Ectodermal cell (in vitro differentiated cells): Measurements from ENCODE around the gene IL10RB. TPM values are rescaled to one million over a fixed set of nuclear protein-coding genes. Genes with fewer than 3 reads are reported as not detected.
"Not testable (repeated sequence)": the region's sequence is repeated elsewhere in the genome, so short reads cannot be mapped to it uniquely, and the experiment has no call there.

Experiments
- H3K27ac ChIP-seq: 2 replicates; pipeline ENCODE4 v1.7.0; 2013; ENCODE audit warnings: mild to moderate bottlenecking, low read depth, low read length; ENCODE audit not compliant: insufficient read depth, poor library complexity, severe bottlenecking
- H3K27me3 ChIP-seq: 2 replicates; pipeline ENCODE4 v1.7.0; 2013; ENCODE audit warnings: mild to moderate bottlenecking, low read length; ENCODE audit not compliant: insufficient read depth, control insufficient read depth, poor library complexity, severe bottlenecking
- H3K36me3 ChIP-seq: one replicate; pipeline ENCODE4 v1.7.0; 2013; ENCODE audit warnings: low read length; ENCODE audit not compliant: control insufficient read depth, insufficient read depth
- H3K4me1 ChIP-seq: one replicate; pipeline ENCODE4 v1.7.0; 2013; ENCODE audit warnings: low read length; ENCODE audit not compliant: control insufficient read depth, insufficient read depth
- H3K4me3 ChIP-seq: 2 replicates; pipeline ENCODE4 v1.7.0; 2013; ENCODE audit warnings: low read depth, low read length, control low read depth; ENCODE audit not compliant: insufficient read depth
- H3K9me3 ChIP-seq: 2 replicates; pipeline ENCODE4 v1.7.0; 2013; ENCODE audit warnings: mild to moderate bottlenecking, low read length, moderate library complexity; ENCODE audit not compliant: control insufficient read depth
- WGBS, 2 experiments: methylation state at CpG; one replicate each; pipeline ENCODE4 v1.1.7; 2013; ENCODE audit warnings: missing lambda C conversion rate in 2 of 2; 5-methylcytosine and 5-hydroxymethylcytosine counted together
- polyA plus RNA-seq, 4 experiments: library from polyadenylated mRNA; stranded (reverse); fragments of 50-300 nt; gene quantifications; one replicate each; pipeline ENCODE4 v1.2.3, GENCODE V29; 2013

The IL10RB gene
- 7.7 TPM for polyA plus RNA-seq (2013, experiment 1 of 4)
- 8.2 TPM for polyA plus RNA-seq (2013, experiment 2 of 4)
- polyA plus RNA-seq (2013, experiment 3 of 4), result 6.1 TPM
- 9.3 TPM for polyA plus RNA-seq (2013, experiment 4 of 4)

DNA sequence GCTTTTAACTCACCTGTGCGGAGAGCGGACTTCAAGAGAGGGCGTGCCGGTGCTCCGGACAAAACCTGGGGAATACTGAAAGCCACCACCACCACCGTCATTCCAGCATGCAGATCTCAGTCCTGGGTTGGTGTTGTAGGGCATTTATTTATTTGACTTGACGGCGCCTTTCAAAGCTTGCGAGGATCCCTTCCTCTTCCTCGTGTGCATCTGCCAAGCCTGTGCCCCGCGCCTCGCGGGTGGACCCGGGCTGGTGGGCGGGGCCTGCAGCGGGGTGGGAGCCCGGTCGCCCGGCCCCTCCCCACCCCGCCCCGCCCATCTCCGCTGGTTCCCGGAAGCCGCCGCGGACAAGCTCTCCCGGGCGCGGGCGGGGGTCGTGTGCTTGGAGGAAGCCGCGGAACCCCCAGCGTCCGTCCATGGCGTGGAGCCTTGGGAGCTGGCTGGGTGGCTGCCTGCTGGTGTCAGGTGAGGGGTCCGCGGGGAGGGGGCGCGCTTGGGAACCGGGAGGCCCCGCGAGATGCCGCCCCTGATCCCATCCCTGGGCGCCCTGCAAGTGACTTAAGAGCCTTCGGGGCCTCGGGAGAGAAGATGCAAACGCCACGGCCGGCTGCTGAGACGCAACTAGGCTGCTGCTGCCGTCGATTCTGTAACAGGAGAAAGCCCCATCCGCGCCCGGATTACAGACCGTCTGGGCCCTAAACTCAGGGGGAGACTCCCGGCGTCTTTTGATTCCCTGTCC lies at the start of gene IL10RB:
IL10RB (plus strand) TSS at position 318 of the 739 bp plus-strand sequence; CDS start at position 417, 99 bp downstream.
- Histone ChIP-seq H3K27ac (no peak within 1 kb of the TSS), H3K27me3 (peaks cover 10% of the 10 kb centered on the region), H3K36me3 (no peaks in the 10 kb centered on the region), H3K4me1 (no peaks in the 10 kb centered on the region), H3K4me3 (peak within 1 kb of the TSS; percentile 61), H3K9me3 (no peaks in the 10 kb centered on the region)
- 1% methylated on average over 60 of the region's 60 CpGs for WGBS, 2 experiments

DNA sequence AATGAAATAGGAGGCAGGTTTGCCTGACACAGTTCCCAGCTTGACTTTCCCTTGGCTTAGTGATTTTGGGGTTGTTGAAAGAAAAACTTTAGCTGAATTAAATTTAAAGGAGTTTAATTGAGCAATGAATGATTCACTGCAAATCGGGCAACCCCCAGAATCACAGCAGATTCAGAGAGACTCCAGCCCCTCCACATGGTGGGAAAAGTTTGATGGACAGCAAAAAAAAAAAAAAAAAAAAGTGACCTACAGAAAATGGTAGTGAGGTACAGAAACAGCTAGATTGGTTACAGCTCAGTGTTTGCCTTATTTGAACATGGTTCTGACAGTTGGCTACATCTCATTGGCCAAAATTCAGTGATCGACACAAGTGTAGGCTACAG lies 49.0 kb upstream of the IL10RB start:
- H3K9me3 ChIP-seq, result no peaks in the 10 kb centered on the region
- no peak overlapping the region for H3K4me3 ChIP-seq
- H3K36me3 ChIP-seq, result no peaks in the 10 kb centered on the region
- no peak overlapping the region for H3K27ac ChIP-seq
- no peaks in the 10 kb centered on the region for H3K4me1 ChIP-seq
- 93% methylated on average over 2 of the region's 2 CpGs for WGBS, 2 experiments
- H3K27me3 ChIP-seq, result no peaks in the 10 kb centered on the region

DNA sequence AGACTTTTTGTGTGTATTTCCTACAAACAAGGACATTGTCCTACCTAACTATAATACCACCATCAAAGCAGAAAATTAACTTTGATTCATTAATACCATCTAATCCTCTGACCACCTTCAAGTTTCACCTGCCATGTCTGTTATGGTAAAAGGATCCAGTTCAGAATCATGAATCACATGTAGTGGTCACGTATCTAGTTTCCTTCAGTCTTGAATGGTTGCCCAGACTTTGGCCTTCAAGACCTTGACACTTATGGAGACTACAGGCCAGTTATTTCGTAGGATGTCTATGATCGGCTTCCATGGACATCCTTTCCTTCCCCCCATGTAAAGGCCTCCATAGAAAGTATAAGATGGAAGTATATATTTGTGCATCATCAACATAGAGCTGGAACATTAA lies 46.9 kb upstream of the IL10RB start:
- H3K27me3 ChIP-seq, result no peaks in the 10 kb centered on the region
- H3K9me3 ChIP-seq, result no peaks in the 10 kb centered on the region
- no peak overlapping the region for H3K4me3 ChIP-seq
- WGBS, 2 experiments, result 96 to 100% methylated on average over 3 of the region's 3 CpGs
- H3K27ac ChIP-seq, result no peak overlapping the region
- no peaks in the 10 kb centered on the region for H3K36me3 ChIP-seq
- H3K4me1 ChIP-seq, result no peaks in the 10 kb centered on the region

DNA sequence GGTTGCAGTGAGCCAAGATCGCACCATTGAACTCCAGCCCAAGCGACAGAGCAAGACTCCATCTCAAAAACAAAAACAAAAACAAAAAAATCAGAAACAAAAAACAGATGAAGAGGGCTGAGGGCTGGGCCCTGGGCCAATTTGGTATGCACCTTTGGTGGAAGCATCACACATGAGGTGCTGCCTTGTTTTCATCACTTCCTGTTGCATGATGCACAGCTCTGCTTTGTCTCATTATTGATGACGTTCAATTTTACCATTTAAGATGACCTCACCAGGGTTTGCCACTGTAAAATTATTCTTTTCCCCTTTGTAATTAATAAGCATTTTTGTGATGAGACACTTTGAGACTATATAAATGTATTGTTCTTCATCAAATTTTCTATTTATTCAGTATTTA lies 46.2 kb upstream of the IL10RB start:
- Histone ChIP-seq H3K27ac (no peak overlapping the region), H3K4me3 (no peak overlapping the region), H3K27me3 (no peaks in the 10 kb centered on the region), H3K4me1 (no peaks in the 10 kb centered on the region), H3K9me3 (no peaks in the 10 kb centered on the region), H3K36me3 (no peaks in the 10 kb centered on the region)
- WGBS, 2 experiments, result 90 to 97% methylated on average over 3 of the region's 3 CpGs

DNA sequence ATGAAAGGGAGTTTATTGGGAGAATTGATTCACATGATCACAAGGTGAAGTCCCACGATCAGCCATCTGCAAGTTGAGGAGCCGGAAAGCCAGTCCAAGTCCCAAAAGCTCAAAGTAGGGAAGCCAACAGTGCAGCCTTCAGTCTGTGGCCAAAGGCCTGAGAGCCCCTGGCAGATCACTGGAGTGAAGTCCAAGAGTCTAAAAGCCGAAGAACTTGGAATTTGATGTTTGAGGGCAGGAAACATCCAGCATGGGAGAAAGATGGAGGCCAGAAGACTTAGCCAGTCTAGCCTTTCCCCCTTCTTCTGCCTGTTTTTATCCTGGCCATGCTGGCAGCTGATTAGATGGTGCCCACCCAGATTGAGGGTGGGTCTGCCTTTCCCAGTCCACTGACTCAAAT lies 40.8 kb upstream of the IL10RB start:
- not testable (repeated sequence) for H3K27me3 ChIP-seq, H3K27ac ChIP-seq, H3K36me3 ChIP-seq, H3K9me3 ChIP-seq, H3K4me3 ChIP-seq, H3K4me1 ChIP-seq
- 94% methylated on average over 3 of the region's 3 CpGs for WGBS, 2 experiments

DNA sequence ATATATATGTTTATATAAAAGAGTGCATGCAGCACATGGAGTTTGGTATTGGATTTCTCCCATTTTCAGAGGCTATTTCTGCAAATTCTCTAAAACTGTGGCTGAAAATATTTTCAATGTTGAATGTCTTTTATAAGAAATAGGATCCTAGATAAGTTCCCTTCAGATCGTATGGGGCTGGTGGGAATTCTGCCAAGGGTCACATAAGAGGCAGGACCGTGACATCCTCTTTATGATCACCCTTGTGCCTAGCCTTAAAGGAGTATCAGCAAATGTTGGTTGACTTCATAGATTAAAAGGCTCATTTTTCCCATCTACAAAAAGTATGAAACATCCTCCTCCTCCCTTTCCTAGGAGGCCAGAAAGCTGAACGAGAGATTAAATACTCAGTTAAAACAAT lies 37.7 kb upstream of the IL10RB start:
- Histone ChIP-seq H3K36me3 (no peaks in the 10 kb centered on the region), H3K27ac (no peak overlapping the region), H3K27me3 (no peaks in the 10 kb centered on the region), H3K4me3 (no peak overlapping the region), H3K9me3 (no peaks in the 10 kb centered on the region), H3K4me1 (peaks cover 7% of the 10 kb centered on the region)
- 84 to 91% methylated on average over 2 of the region's 3 CpGs for WGBS, 2 experiments

DNA sequence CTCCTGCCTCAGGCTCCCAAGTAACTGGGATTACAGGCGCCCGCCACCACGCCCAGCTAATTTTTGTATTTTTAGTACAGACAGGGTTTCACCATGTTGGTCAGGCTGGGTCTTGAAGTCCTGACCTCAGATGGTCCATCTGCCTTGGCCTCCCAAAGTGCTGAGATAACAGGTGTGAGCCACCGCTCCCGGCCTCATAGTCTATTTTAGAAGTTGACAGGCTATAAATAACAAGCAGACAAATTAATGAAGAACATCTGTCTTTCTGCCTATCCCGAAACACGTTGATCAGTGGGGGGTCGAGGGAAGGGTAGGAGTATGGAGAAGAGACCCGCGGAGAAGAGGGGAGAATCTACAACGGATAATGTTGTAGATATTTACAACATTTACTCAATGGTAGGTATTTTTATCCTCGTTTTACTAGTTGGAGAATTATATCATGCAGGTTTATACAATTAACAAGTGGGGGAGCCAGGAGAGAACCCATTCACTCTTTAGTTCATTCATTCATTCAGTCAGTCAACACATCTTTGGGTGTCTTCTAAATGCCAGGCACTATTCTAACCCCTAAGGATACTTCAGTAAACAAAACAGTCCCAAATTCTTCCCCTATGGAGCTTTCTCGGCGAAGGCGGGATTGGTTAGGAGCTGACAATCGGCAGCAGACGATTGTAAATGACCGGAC lies 36.9 kb upstream of the IL10RB start:
- 40 to 48% methylated on average over 11 to 17 of the region's 18 CpGs for WGBS, 2 experiments
- H3K27ac ChIP-seq, result no peak overlapping the region
- H3K9me3 ChIP-seq, result no peaks in the 10 kb centered on the region
- H3K36me3 ChIP-seq, result no peaks in the 10 kb centered on the region
- no peaks in the 10 kb centered on the region for H3K27me3 ChIP-seq
- H3K4me3 ChIP-seq, result peak overlapping the region; percentile 91
- H3K4me1 ChIP-seq, result peaks cover 7% of the 10 kb centered on the region

DNA sequence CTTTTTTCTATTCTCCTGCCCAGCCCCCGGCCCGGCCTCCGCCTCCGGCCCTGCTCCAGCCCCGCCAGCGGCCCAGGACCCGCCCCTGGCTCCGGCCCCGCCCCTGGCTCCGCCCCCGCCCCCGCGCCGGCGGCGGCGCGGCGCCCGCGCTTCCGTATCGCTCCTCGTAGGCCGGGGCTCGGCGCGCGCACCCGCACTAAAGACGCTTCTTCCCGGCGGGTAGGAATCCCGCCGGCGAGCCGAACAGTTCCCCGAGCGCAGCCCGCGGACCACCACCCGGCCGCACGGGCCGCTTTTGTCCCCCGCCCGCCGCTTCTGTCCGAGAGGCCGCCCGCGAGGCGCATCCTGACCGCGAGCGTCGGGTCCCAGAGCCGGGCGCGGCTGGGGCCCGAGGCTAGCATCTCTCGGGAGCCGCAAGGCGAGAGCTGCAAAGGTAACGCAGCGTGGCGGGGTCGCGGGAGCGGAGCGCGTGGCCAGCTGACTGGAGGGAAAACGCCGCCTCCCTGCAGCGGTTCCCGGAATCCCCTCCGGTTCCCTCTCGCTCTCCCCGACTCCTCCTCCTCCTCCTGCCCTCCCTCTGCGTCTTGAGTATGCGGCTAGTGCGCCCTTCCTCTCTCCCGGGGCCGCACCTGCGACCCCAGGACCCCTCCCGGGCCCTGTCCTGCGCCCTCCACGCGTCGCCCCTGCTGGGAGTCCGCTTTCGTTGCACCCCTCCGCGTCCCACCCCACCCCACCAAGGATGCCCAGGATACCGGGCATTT lies 36.2 kb upstream of the IL10RB start, which contains the start of gene IFNAR2:
IFNAR2 (plus strand) TSS at position 155 of the 761 bp plus-strand sequence. CDS start 11,985 bp downstream, outside the sequence.
- H3K4me1 ChIP-seq, result peaks cover 7% of the 10 kb centered on the region
- peak within 1 kb of the TSS; percentile 85 for H3K27ac ChIP-seq
- H3K4me3 ChIP-seq, result peak within 1 kb of the TSS; percentile 91
- H3K9me3 ChIP-seq, result no peaks in the 10 kb centered on the region
- WGBS, 2 experiments, result 0% methylated on average over 95 of the region's 95 CpGs
- no peaks in the 10 kb centered on the region for H3K36me3 ChIP-seq
- H3K27me3 ChIP-seq, result no peaks in the 10 kb centered on the region

DNA sequence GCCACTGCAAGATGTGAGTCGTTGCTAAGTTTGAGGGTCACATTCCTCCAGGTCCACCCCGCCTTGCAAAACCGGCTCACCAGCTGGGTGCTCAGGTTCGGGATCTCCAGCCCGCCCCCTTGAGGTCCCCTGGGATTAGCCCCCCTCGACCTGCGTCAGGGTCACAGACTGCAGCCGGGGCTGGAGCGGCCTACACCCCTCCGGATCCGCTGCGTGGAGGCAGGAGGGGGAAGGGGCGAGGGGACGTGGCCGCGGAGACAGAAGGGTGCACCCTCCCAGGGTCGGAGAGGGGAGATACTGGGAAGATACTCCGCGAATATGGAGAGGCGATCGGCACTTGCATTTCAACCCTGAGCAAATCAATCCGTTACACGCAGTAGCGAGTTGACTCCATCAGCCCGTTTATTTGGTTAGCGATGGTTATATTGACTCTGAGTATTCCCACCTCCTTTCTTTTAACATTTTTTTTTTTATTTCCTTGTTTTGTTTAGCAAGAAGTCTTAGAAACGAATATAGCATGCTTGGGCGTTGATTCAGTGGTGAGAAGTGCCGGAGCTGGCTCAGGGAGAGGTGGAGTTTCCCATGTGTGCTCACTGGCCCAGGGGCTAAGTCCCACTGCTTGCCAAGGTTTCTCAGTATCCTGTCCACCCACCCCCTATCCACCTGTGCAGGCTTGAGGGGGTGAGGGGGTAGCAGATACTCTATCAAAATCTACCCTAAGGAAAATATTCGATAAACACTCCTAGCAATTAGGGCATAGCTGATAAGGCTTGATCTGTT lies 35.4 kb upstream of the IL10RB start:
- no peaks in the 10 kb centered on the region for H3K36me3 ChIP-seq
- no peaks in the 10 kb centered on the region for H3K27me3 ChIP-seq
- H3K27ac ChIP-seq, result peak overlapping the region; percentile 85
- peak overlapping the region; percentile 91 for H3K4me3 ChIP-seq
- no peaks in the 10 kb centered on the region for H3K9me3 ChIP-seq
- 1 to 5% methylated on average over 27 to 30 of the region's 30 CpGs for WGBS, 2 experiments
- peaks cover 7% of the 10 kb centered on the region for H3K4me1 ChIP-seq
